T-cell (primary cell): Measurements from ENCODE around the gene SYT7. TPM values are rescaled to one million over a fixed set of nuclear protein-coding genes. Genes with fewer than 3 reads are reported as not detected.
A peak's percentile ranks its signal among the peaks of the same experiment; 100 is the strongest.

Experiments used
- ATAC-seq, 4 experiments: fragments of 200-7000 bp in 3 of 4; fragments of 150-1000 bp in 1 of 4; cut with Tn5 transposase; replicated peaks in 1 of 4; 1 replicate in 3 of 4; 2 replicates in 1 of 4; pipeline ENCODE4 v1.10.0; 2021; ENCODE audit warnings: moderate library complexity in 3 of 4, mild to moderate bottlenecking in 2 of 4, moderate number of reproducible peaks in 1 of 4
- CTCF ChIA-PET, 2 donors: fragments of 300-600 bp; sonication (Branson Sonifier 250); formaldehyde crosslinking; loops; one replicate each; lab custom pipeline; 2022; ENCODE audit warnings: antibody characterized with exemption in 2 of 2; lab: Charles Lee
- POLR2A ChIA-PET, 2 donors: fragments of 300-600 bp; sonication (Branson Sonifier 250); formaldehyde crosslinking; loops; one replicate each; lab custom pipeline; 2022; ENCODE audit warnings: antibody characterized with exemption in 2 of 2; lab: Charles Lee
- DNase-seq, 35 experiments: peaks; one replicate each; pipeline versions ENCODE4 v3.0.0 to v3.0.0-alpha.2; 2013 to 2023
- H3K27ac ChIP-seq: one replicate; pipeline ENCODE4 v1.5.1; 2013; ENCODE audit warnings: low read length
- H3K27me3 ChIP-seq, 2 experiments: replicated peaks in 1 of 2; 1 replicate in 1 of 2; 2 replicates in 1 of 2; pipeline versions ENCODE4 v1.6.1 to v1.7.0; 2013; ENCODE audit warnings: low read length in 1 of 2, mixed read lengths in 1 of 2; ENCODE audit not compliant: control insufficient read depth in 2 of 2, insufficient read depth in 2 of 2; ENCODE audit errors: extremely low read depth in 1 of 2
- H3K36me3 ChIP-seq, 2 donors: 1 replicate in 1 of 2; 2 replicates in 1 of 2; pipeline versions ENCODE4 v1.6.1 to v1.7.0; 2013; ENCODE audit warnings: low read length in 1 of 2; ENCODE audit not compliant: control insufficient read depth in 2 of 2, insufficient read depth in 1 of 2; ENCODE audit errors: extremely low read depth in 1 of 2
- H3K4me1 ChIP-seq, 2 experiments: 1 replicate in 1 of 2; 2 replicates in 1 of 2; pipeline versions ENCODE4 v1.6.1 to v1.7.0; 2013; ENCODE audit warnings: low read length in 2 of 2, mixed read lengths in 1 of 2; ENCODE audit not compliant: insufficient read depth in 2 of 2, control insufficient read depth in 1 of 2; ENCODE audit errors: extremely low read depth in 1 of 2
- H3K4me3 ChIP-seq, 2 donors: 1 replicate in 1 of 2; 2 replicates in 1 of 2; pipeline versions ENCODE4 v1.5.1 to v1.7.0; 2013; ENCODE audit warnings: mild to moderate bottlenecking in 2 of 2, low read length in 1 of 2, moderate library complexity in 1 of 2; ENCODE audit not compliant: control insufficient read depth in 1 of 2; ENCODE audit errors: extremely low read depth in 1 of 2
- H3K9me3 ChIP-seq: 2 replicates; pipeline ENCODE4 v1.7.0; 2013
- H3K27ac Mint-ChIP-seq, 2 donors: one replicate each; pipeline ENCODE4 v1.8.0; 2020 to 2021; ENCODE audit warnings: mild to moderate bottlenecking in 2 of 2, mixed read lengths in 2 of 2
- H3K27me3 Mint-ChIP-seq, 2 donors: one replicate each; pipeline ENCODE4 v1.8.0; 2021 to 2022; ENCODE audit warnings: mixed read lengths in 2 of 2
- H3K36me3 Mint-ChIP-seq: one replicate; pipeline ENCODE4 v1.8.0; 2021; ENCODE audit warnings: mixed read lengths
- H3K4me1 Mint-ChIP-seq, 3 donors: one replicate each; pipeline ENCODE4 v1.8.0; 2020 to 2022; ENCODE audit warnings: mixed read lengths in 3 of 3, mild to moderate bottlenecking in 1 of 3
- H3K4me3 Mint-ChIP-seq, 3 donors: one replicate each; pipeline ENCODE4 v1.8.0; 2020 to 2022; ENCODE audit warnings: mild to moderate bottlenecking in 3 of 3, mixed read lengths in 3 of 3, moderate library complexity in 3 of 3
- H3K9me3 Mint-ChIP-seq, 3 donors: one replicate each; pipeline ENCODE4 v1.8.0; 2020 to 2022; ENCODE audit warnings: mixed read lengths in 3 of 3
- WGBS: methylation state at CpG from one replicate; pipeline ENCODE4 v1.1.5; 2013; ENCODE audit warnings: missing lambda C conversion rate; ENCODE audit not compliant: insufficient coverage; 5-methylcytosine and 5-hydroxymethylcytosine counted together
- total RNA-seq, 35 experiments: library from RNA in 6 of 35; stranded (reverse) in 6 of 35; fragments of 120-200 nt in 1 of 35; gene quantifications; one replicate each; pipeline versions ENCODE4 v1.2.1 to v1.2.4 and lab custom pipeline; 2013 to 2026

Gene SYT7
- total RNA-seq, 5 donors from 2014 or later (not counting 1 experiment from before 2014, with no cell fraction given) = 0.19 to 0.26 (median 0.20) TPM; not detected in 2

GRCh38 chr11:61513143-61513765, 67.6 kb downstream of the SYT7 start:
- H3K4me3 Mint-ChIP-seq = no peak overlapping the region
- no peak overlapping the region for H3K4me3 ChIP-seq
- no peaks in the 10 kb centered on the region for H3K36me3 ChIP-seq
- no peaks in the 10 kb centered on the region for H3K36me3 Mint-ChIP-seq
- H3K27me3 Mint-ChIP-seq = peaks cover 35 to 42% of the 10 kb centered on the region in 2 donors
- H3K27me3 ChIP-seq = peaks cover 0 to 81% of the 10 kb centered on the region in 2 experiments
- H3K4me1 ChIP-seq = peaks cover 0 to 27% of the 10 kb centered on the region in 2 experiments
- ChIA-PET CTCF (no interaction called here), POLR2A (interaction anchor here in 1 of 2 donors (0.6 kb wide), 1 partner anchor 870 kb away, joined by 4 read pairs; no protein-coding TSS in a partner anchor)
- DNase-seq (no peak), ATAC-seq (no peak)
- WGBS = 77% methylated on average over 4 of the region's 11 CpGs
- H3K4me1 Mint-ChIP-seq = peaks cover 10 to 13% (median 13%) of the 10 kb centered on the region in 3 donors
- H3K27ac Mint-ChIP-seq = no peak overlapping the region
- H3K27ac ChIP-seq = no peak overlapping the region
- no peaks in the 10 kb centered on the region for H3K9me3 Mint-ChIP-seq
- no peaks in the 10 kb centered on the region for H3K9me3 ChIP-seq

- ATAC-seq (no peak), DNase-seq (no peak)
- ChIA-PET CTCF (no interaction called here), POLR2A (no interaction called here)
- Histone ChIP-seq H3K27ac (no peak overlapping the region), H3K36me3 (no peaks in the 10 kb centered on the region), H3K27me3 (peaks cover 2 to 81% of the 10 kb centered on the region in 2 experiments), H3K4me1 (peaks cover 0 to 31% of the 10 kb centered on the region in 2 experiments), H3K4me3 (no peak overlapping the region), H3K9me3 (no peaks in the 10 kb centered on the region)
- H3K27ac Mint-ChIP-seq = no peak overlapping the region
- no peak overlapping the region for H3K4me3 Mint-ChIP-seq
- no peaks in the 10 kb centered on the region for H3K36me3 Mint-ChIP-seq
- peaks cover 16 to 19% (median 19%) of the 10 kb centered on the region in 3 donors for H3K4me1 Mint-ChIP-seq
- no peaks in the 10 kb centered on the region for H3K9me3 Mint-ChIP-seq
- WGBS = 83% methylated on average over 1 of the region's 4 CpGs
- H3K27me3 Mint-ChIP-seq = peaks cover 38 to 46% of the 10 kb centered on the region in 2 donors
These were observed 68.4 kb downstream of the SYT7 start for GRCh38 chr11:61512435-61512834.

- CTCF ChIA-PET = no interaction called here
- POLR2A ChIA-PET = no interaction called here
- Histone ChIP-seq H3K4me1 (peaks cover 0 to 20% of the 10 kb centered on the region in 2 experiments), H3K4me3 (no peak overlapping the region), H3K36me3 (no peaks in the 10 kb centered on the region), H3K27me3 (peaks cover 3 to 75% of the 10 kb centered on the region in 2 experiments), H3K27ac (no peak overlapping the region), H3K9me3 (no peaks in the 10 kb centered on the region)
- H3K27ac Mint-ChIP-seq = no peak overlapping the region
- H3K4me1 Mint-ChIP-seq = peaks cover 8 to 13% (median 9%) of the 10 kb centered on the region in 3 donors
- DNase-seq (no peak), ATAC-seq (no peak)
- no peaks in the 10 kb centered on the region for H3K36me3 Mint-ChIP-seq
- no peaks in the 10 kb centered on the region for H3K9me3 Mint-ChIP-seq
- peaks cover 32 to 46% of the 10 kb centered on the region in 2 donors for H3K27me3 Mint-ChIP-seq
- peak overlapping the region in 1 of 3 donors; percentile 52 for H3K4me3 Mint-ChIP-seq
- 49% methylated on average over 2 of the region's 3 CpGs for WGBS
These were observed 69.5 kb downstream of the SYT7 start for GRCh38 chr11:61511383-61511782.

- peaks cover 3 to 75% of the 10 kb centered on the region in 2 experiments for H3K27me3 ChIP-seq
- POLR2A ChIA-PET = no interaction called here
- Mint-ChIP-seq H3K27me3 (peaks cover 36 to 50% of the 10 kb centered on the region in 2 donors), H3K36me3 (no peaks in the 10 kb centered on the region), H3K9me3 (no peaks in the 10 kb centered on the region), H3K4me1 (peaks cover 7 to 13% (median 8%) of the 10 kb centered on the region in 3 donors), H3K4me3 (peak overlapping the region in 1 of 3 donors; percentile 52), H3K27ac (no peak overlapping the region)
- ATAC-seq (no peak), DNase-seq (no peak)
- CTCF ChIA-PET = no interaction called here
- WGBS = 91% methylated on average over 12 of the region's 14 CpGs
- H3K27ac ChIP-seq = no peak overlapping the region
- H3K4me3 ChIP-seq = no peak overlapping the region
- H3K36me3 ChIP-seq = no peaks in the 10 kb centered on the region
- H3K9me3 ChIP-seq = no peaks in the 10 kb centered on the region
- H3K4me1 ChIP-seq = peaks cover 0 to 16% of the 10 kb centered on the region in 2 experiments
These were observed 69.9 kb downstream of the SYT7 start for GRCh38 chr11:61510974-61511373.

- Histone ChIP-seq H3K27ac (no peak overlapping the region), H3K4me1 (peaks cover 0 to 16% of the 10 kb centered on the region in 2 experiments), H3K9me3 (no peaks in the 10 kb centered on the region), H3K36me3 (no peaks in the 10 kb centered on the region), H3K4me3 (no peak overlapping the region), H3K27me3 (peaks cover 3 to 76% of the 10 kb centered on the region in 2 experiments)
- H3K9me3 Mint-ChIP-seq = no peaks in the 10 kb centered on the region
- DNase-seq = no peak
- 90% methylated on average over 2 of the region's 16 CpGs for WGBS
- peaks cover 36 to 54% of the 10 kb centered on the region in 2 donors for H3K27me3 Mint-ChIP-seq
- ChIA-PET CTCF (interaction anchor here in 1 of 2 donors (0.6 kb wide), 1 partner anchor 63 kb away, joined by 3 read pairs; no protein-coding TSS in a partner anchor), POLR2A (no interaction called here)
- H3K4me3 Mint-ChIP-seq = peak overlapping the region in 1 of 3 donors; percentile 52
- H3K4me1 Mint-ChIP-seq = peaks cover 7 to 13% (median 8%) of the 10 kb centered on the region in 3 donors
- no peaks in the 10 kb centered on the region for H3K36me3 Mint-ChIP-seq
- no peak overlapping the region for H3K27ac Mint-ChIP-seq
- ATAC-seq = no peak
These were observed 70.5 kb downstream of the SYT7 start for GRCh38 chr11:61510166-61510919.
